ENCODE measurements around the gene ZSCAN21.

The ZSCAN21 gene

DNA sequence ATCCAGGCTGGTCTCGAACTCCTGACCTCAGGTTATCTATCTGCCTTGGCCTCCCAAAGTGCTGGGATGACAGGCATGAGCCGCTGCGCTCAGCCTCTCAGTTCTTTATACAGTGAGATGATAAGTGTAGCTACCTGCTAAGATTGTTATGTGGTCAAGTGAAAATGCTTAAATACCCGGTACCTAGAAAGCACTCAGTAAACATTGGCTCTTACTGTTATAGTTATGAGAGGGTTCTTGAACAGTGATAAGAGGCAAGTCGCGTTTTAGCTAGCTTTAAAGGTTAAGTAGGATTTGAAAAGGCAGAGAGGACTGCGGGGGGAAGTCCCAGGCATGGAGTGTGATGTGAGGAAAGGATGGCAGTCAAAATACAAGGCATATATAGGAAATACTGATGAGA, 29.7 kb upstream of the ZSCAN21 start:
- TF ChIP-seq, protein P1, sequence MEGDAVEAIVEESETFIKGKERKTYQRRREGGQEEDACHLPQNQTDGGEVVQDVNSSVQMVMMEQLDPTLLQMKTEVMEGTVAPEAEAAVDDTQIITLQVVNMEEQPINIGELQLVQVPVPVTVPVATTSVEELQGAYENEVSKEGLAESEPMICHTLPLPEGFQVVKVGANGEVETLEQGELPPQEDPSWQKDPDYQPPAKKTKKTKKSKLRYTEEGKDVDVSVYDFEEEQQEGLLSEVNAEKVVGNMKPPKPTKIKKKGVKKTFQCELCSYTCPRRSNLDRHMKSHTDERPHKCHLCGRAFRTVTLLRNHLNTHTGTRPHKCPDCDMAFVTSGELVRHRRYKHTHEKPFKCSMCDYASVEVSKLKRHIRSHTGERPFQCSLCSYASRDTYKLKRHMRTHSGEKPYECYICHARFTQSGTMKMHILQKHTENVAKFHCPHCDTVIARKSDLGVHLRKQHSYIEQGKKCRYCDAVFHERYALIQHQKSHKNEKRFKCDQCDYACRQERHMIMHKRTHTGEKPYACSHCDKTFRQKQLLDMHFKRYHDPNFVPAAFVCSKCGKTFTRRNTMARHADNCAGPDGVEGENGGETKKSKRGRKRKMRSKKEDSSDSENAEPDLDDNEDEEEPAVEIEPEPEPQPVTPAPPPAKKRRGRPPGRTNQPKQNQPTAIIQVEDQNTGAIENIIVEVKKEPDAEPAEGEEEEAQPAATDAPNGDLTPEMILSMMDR (conservative IDR thresholded peaks at IDR 0.05), result no peak
- no peak overlapping the region for H3K27ac ChIP-seq

GRCh38 chr7:100021297-100021696, 28.3 kb upstream of the ZSCAN21 start:
- TF ChIP-seq, protein P1 (conservative IDR thresholded peaks at IDR 0.05), result no peak
- H3K27ac ChIP-seq, result no peak overlapping the region

DNA sequence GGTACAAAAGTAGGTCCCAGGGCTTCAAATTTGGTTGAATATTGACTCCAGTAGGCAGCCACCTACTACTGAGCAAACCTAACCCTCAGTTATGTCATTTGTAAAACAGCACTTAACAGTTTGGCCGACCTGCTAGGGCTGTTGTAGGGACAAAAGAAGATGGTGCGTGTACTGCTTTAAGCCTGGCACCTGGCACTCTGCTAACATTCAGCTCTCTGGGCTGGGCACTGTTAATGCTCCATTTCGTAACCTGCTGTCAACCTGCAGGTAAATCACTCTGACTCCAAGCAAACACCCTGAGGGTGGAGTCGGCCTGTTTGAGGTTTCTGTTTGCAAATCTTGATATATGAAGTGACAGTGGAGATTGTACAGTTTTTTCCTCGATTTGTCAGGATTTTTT, 27.0 kb upstream of the ZSCAN21 start:
- TF ChIP-seq, protein P1 (conservative IDR thresholded peaks at IDR 0.05), result no peak
- 0 out of 2 replicates have a peak overlapping the region, but pooled peaks have one; percentile 7 for H3K27ac ChIP-seq

- no peak overlapping the region for H3K27ac ChIP-seq
- TF ChIP-seq, protein P1 (conservative IDR thresholded peaks at IDR 0.05), result no peak
Observed at GRCh38 chr7:100023526-100023925, 26.0 kb upstream of the ZSCAN21 start.

DNA sequence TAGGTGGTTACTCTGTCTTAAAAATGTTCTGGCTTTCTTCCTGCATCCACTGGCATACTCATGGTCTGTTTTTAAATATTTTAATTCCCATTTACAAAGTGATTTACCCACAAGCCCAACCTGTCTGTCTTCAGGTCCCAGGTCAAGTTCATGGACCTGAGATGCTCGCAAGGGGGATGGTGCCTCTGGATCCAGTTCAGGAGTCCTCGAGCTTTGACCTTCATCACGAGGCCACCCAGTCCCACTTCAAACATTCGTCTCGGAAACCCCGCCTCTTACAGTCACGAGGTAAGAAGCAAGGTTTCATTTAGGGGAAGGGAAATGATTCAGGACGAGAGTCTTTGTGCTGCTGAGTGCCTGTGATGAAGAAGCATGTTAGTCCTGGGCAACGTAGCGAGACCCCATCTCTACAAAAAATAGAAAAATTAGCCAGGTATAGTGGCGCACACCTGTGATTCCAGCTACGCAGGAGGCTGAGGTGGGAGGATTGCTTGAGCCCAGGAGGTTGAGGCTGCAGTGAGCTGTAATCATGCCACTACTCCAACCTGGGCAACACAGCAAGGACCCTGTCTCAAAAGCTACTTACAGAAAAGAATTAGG, 25.5 kb upstream of the ZSCAN21 start:
- TF ChIP-seq, protein P1 (conservative IDR thresholded peaks at IDR 0.05), result no peak
- H3K27ac ChIP-seq, result no peak overlapping the region

GRCh38 chr7:100027197-100027596, 22.4 kb upstream of the ZSCAN21 start:
- H3K27ac ChIP-seq, result no peak overlapping the region
- TF ChIP-seq, protein P1 (conservative IDR thresholded peaks at IDR 0.05), result no peak

DNA sequence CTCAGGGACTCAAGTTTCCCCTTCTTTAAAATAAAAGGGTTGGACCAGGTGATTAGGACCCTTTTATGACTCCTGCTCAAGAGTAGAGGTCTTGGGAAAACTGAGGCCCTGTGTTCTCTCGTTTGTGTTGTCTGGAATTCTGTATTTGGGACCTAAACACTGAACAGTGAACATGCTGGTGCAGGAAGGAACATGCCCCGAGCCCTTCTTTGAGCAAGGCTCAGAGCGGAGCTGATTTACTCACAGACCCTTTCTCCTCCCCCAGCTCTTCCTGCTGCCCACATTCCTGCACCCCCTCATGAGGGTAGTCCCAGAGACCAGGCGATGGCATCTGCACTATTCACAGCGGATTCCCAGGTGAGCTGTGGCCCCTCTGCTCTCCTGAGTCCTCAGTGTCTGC, 20.0 kb upstream of the ZSCAN21 start:
- TF ChIP-seq, protein P1 (conservative IDR thresholded peaks at IDR 0.05), result no peak
- H3K27ac ChIP-seq, result no peak overlapping the region

Data from VCaP (cell line).